OCI-LY7 (cell line): ENCODE results near the gene ZNF771. TPM values are rescaled to one million over a fixed set of nuclear protein-coding genes. Genes with fewer than 3 reads are reported as not detected.

Experiments
- BruUV-seq: library from RNA; stranded (reverse); fragments of 400-500 nt; replicated peaks from 2 replicates; lab custom pipeline; 2021; lab: Mats Ljungman, UMichigan
- CTCF ChIA-PET: fragments of 300-600 bp; sonication (Branson Sonifier 250); formaldehyde crosslinking; loops from one replicate; lab custom pipeline; 2022; ENCODE audit warnings: antibody characterized with exemption; ENCODE audit not compliant: unreplicated experiment; lab: Charles Lee
- POLR2A ChIA-PET: fragments of 300-600 bp; sonication (Branson Sonifier 250); formaldehyde crosslinking; loops from one replicate; lab custom pipeline; 2022; ENCODE audit warnings: antibody characterized with exemption; lab: Charles Lee
- DNase-seq: peaks from one replicate; pipeline ENCODE4 v3.0.0-alpha.2; 2015; ENCODE audit warnings: low spot score
- H2AFZ ChIP-seq: fragments of 200-600 bp; sonication (generic), shearing (Covaris generic); 2 replicates; pipeline ENCODE4 v1.6.1; 2014; ENCODE audit warnings: mild to moderate bottlenecking, antibody characterized with exemption, low read length, moderate library complexity
- H3K27ac ChIP-seq: fragments of 200-600 bp; sonication (generic); 2 replicates; pipeline ENCODE4 v1.5.1; 2014; ENCODE audit warnings: mixed run types, low read depth, mild to moderate bottlenecking, moderate library complexity, low read length, inconsistent platforms; ENCODE audit not compliant: poor library complexity, severe bottlenecking
- H3K36me3 ChIP-seq: fragments of 200-600 bp; sonication (generic); 2 replicates; pipeline ENCODE4 v1.6.1; 2014; ENCODE audit warnings: mild to moderate bottlenecking, antibody characterized with exemption, low read length, moderate library complexity, mixed read lengths; ENCODE audit not compliant: insufficient read depth
- H3K4me1 ChIP-seq: fragments of 200-600 bp; sonication (generic); 2 replicates; pipeline ENCODE4 v1.5.1; 2014; ENCODE audit warnings: mild to moderate bottlenecking, low read length; ENCODE audit not compliant: insufficient read depth, poor library complexity, severe bottlenecking
- H3K4me2 ChIP-seq: fragments of 200-600 bp; sonication (generic); 2 replicates; pipeline ENCODE4 v1.6.1; 2014; ENCODE audit warnings: mild to moderate bottlenecking, low read length
- H3K4me3 ChIP-seq: fragments of 200-600 bp; sonication (generic); 2 replicates; pipeline ENCODE4 v1.5.1; 2014; ENCODE audit warnings: mild to moderate bottlenecking, low read depth, low read length; ENCODE audit not compliant: poor library complexity, severe bottlenecking
- H3K79me2 ChIP-seq: fragments of 200-600 bp; sonication (generic); 2 replicates; pipeline ENCODE4 v1.6.1; 2016; ENCODE audit warnings: low read depth, mild to moderate bottlenecking, low read length, moderate library complexity, mixed read lengths; ENCODE audit not compliant: insufficient read depth
- H3K9me2 ChIP-seq: fragments of 200-600 bp; sonication (generic); 2 replicates; pipeline ENCODE4 v1.6.1; 2016; ENCODE audit warnings: mild to moderate bottlenecking, low read length, mixed read lengths; ENCODE audit not compliant: insufficient read depth
- H3K9me3 ChIP-seq: fragments of 200-600 bp; sonication (generic); 2 replicates; pipeline ENCODE4 v1.6.1; 2014; ENCODE audit warnings: mild to moderate bottlenecking, mixed run types, low read length, mixed read lengths
- H4K20me1 ChIP-seq: fragments of 200-600 bp; sonication (generic); 2 replicates; pipeline ENCODE4 v1.6.1; 2014; ENCODE audit warnings: mild to moderate bottlenecking, antibody characterized with exemption, low read length, moderate library complexity, mixed read lengths; ENCODE audit not compliant: insufficient read depth
- EZH2phosphoT487 ChIP-seq: fragments of 200-600 bp; sonication (generic); IDR thresholded peaks from 2 replicates; pipeline ENCODE4 v1.6.1; 2018; ENCODE audit warnings: low read depth, borderline replicate concordance, mild to moderate bottlenecking, mixed run types, antibody characterized with exemption, low read length, moderate library complexity, mixed read lengths
- intact Hi-C: fragments of 100-400 bp; cut with micrococcal nuclease; formaldehyde crosslinking; loops from one replicate; pipeline ENCODE4 v1.10.0; 2022; ENCODE audit not compliant: unreplicated experiment
- total RNA-seq, 2 experiments: library from RNA; depleted of rRNA in 1 of 2; stranded (reverse); fragments of >200 nt in 1 of 2; shearing (Covaris generic) in 1 of 2; gene quantifications; 2 replicates each; pipeline ENCODE4 v1.2.3, GENCODE V29; 2014 to 2022
- TF ChIP-seq, protein P1 (sequence below): fragments of 200-600 bp; sonication (generic); conservative IDR thresholded peaks from 2 replicates; pipeline ENCODE4 v1.5.1; 2014; ENCODE audit warnings: mild to moderate bottlenecking, antibody characterized with exemption, low read length, moderate library complexity, mixed read lengths

Gene ZNF771
- total RNA-seq, 2 experiments from 2014 or later: 6.4 to 10.8 TPM

DNA sequence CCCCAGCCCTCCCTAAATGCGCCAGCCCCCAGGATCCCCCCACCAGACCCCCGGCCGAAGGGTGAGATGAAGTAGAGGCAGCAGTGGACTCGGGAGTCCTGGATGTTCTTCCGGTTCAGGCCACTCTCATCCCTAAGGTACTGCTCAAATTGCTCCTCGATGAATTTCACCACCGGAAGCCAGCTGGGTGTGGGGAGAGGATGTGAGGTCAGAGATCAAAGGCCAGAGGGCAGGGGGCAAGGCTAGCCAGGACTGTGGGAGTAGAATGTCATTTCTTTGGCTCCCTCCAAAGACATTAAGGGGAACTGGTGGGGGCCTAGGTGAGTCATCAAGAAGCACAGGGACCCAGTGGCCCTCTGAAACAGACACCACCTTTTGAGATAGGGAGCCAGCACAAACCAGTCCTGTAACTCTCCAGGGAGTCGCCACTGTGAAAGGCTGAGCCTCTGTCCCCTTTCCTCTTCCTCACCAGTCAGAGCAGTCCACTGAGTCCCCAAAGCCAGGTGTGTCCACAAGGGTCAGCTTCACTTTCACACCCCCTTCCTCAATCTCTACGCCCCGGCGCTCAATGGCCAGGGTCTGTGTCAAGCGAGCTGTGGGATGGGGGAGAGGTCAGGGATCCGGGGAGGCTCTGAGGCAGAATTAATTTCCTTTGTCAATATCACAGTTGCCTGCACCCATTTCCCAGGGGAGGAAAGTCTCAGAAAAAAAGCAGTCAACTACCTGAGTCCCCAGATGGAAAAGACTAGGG lies 25.9 kb upstream of the ZNF771 start:
- Histone ChIP-seq H3K9me3 (no peaks in the 10 kb centered on the region), H3K27ac (peak overlapping the region; percentile 97), H3K4me2 (peak overlapping the region; percentile 98), H3K79me2 (peaks cover 35% of the 10 kb centered on the region; the same call in 1 of the 2 replicates), H3K4me1 (peaks cover 52% of the 10 kb centered on the region), H3K36me3 (peaks cover 21% of the 10 kb centered on the region), H2AFZ (no peak overlapping the region), H4K20me1 (no peaks in the 10 kb centered on the region), H3K9me2 (no peaks in the 10 kb centered on the region), H3K4me3 (peak overlapping the region; percentile 85)
- ChIA-PET CTCF (no interaction called here), POLR2A (interaction anchor here (2.8 kb wide), 2 partner anchors 10 to 14 kb away, joined by 10 to 22 read pairs; partner anchors contain the start of genes TBC1D10B and ZNF48)
- intact Hi-C loops: no loop called here
- no TSS peak for BruUV-seq
- peak; percentile 67 for DNase-seq
- TF ChIP-seq EZH2phosphoT487: no peak
- TF ChIP-seq, protein P1, sequence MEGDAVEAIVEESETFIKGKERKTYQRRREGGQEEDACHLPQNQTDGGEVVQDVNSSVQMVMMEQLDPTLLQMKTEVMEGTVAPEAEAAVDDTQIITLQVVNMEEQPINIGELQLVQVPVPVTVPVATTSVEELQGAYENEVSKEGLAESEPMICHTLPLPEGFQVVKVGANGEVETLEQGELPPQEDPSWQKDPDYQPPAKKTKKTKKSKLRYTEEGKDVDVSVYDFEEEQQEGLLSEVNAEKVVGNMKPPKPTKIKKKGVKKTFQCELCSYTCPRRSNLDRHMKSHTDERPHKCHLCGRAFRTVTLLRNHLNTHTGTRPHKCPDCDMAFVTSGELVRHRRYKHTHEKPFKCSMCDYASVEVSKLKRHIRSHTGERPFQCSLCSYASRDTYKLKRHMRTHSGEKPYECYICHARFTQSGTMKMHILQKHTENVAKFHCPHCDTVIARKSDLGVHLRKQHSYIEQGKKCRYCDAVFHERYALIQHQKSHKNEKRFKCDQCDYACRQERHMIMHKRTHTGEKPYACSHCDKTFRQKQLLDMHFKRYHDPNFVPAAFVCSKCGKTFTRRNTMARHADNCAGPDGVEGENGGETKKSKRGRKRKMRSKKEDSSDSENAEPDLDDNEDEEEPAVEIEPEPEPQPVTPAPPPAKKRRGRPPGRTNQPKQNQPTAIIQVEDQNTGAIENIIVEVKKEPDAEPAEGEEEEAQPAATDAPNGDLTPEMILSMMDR: no peak

- intact Hi-C loops: no loop called here
- H3K36me3 ChIP-seq: peaks cover 21% of the 10 kb centered on the region
- peak; percentile 88 for DNase-seq
- TSS peak; percentile 76 for BruUV-seq
- H3K27ac ChIP-seq: peak within 1 kb of the TSS; percentile 97
- ChIA-PET CTCF (interaction anchor here (0.9 to 1.5 kb wide), 4 partner anchors 11 to 176 kb away, joined by 4 to 8 read pairs (median 4); partner anchors contain the start of genes ZNF48 and ZNF771), POLR2A (interaction anchor here (0.5 to 2.8 kb wide), 13 partner anchors 8 to 268 kb away, joined by 3 to 26 read pairs (median 5); partner anchors contain the start of genes PRR14, ZNF48 and ZNF771)
- H2AFZ ChIP-seq: peak within 1 kb of the TSS; percentile 15; the same call in 1 of the 2 replicates
- H4K20me1 ChIP-seq: no peaks in the 10 kb centered on the region
- H3K4me2 ChIP-seq: peak within 1 kb of the TSS; percentile 98
- H3K4me1 ChIP-seq: peaks cover 49% of the 10 kb centered on the region
- TF ChIP-seq EZH2phosphoT487: no peak
- TF ChIP-seq, protein P1: no peak
- no peaks in the 10 kb centered on the region for H3K9me3 ChIP-seq
- peak within 1 kb of the TSS; percentile 85 for H3K4me3 ChIP-seq
- no peaks in the 10 kb centered on the region for H3K9me2 ChIP-seq
- peaks cover 35% of the 10 kb centered on the region; the same call in 1 of the 2 replicates for H3K79me2 ChIP-seq
Observed at GRCh38 chr16:30382111-30382881, 25.1 kb upstream of the ZNF771 start, which contains the start of gene SEPTIN1. Gene SEPTIN1, minus strand, starts transcription at chr16:30382561. Its CDS starts 19 bp downstream, at chr16:30382542.
